Measurements from ENCODE around the gene NFASC.

Gene NFASC

GRCh38 chr1:204887846-204888245 lies 17.2 kb downstream of the NFASC start:
- DNase-seq (ENCODE audit: low read depth in 1 of 2, low spot score in 1 of 2) = no peak

GRCh38 chr1:204888294-204888693 lies 17.6 kb downstream of the NFASC start:
- DNase-seq (ENCODE audit: low read depth in 1 of 2, low spot score in 1 of 2) = no peak

- no peak for DNase-seq (ENCODE audit: low read depth in 1 of 2, low spot score in 1 of 2)
Measured at GRCh38 chr1:204889681-204890383, 19.2 kb downstream of the NFASC start.

- DNase-seq (ENCODE audit: low read depth in 1 of 2, low spot score in 1 of 2) = no peak
Measured at GRCh38 chr1:204891860-204892259, 21.2 kb downstream of the NFASC start.

GRCh38 chr1:204894031-204894430 lies 23.4 kb downstream of the NFASC start:
- DNase-seq (ENCODE audit: low read depth in 1 of 2, low spot score in 1 of 2) = no peak

GRCh38 chr1:204894606-204895005 lies 23.9 kb downstream of the NFASC start:
- DNase-seq (ENCODE audit: low read depth in 1 of 2, low spot score in 1 of 2) = no peak

- no peak for DNase-seq (ENCODE audit: low read depth in 1 of 2, low spot score in 1 of 2)
Measured at GRCh38 chr1:204896023-204896422, 25.4 kb downstream of the NFASC start.

GRCh38 chr1:204896787-204897469 lies 26.3 kb downstream of the NFASC start:
- DNase-seq (ENCODE audit: low read depth in 1 of 2, low spot score in 1 of 2) = no peak

- no peak for DNase-seq (ENCODE audit: low read depth in 1 of 2, low spot score in 1 of 2)
Measured at GRCh38 chr1:204900721-204901120, 30.1 kb downstream of the NFASC start.

- DNase-seq (ENCODE audit: low read depth in 1 of 2, low spot score in 1 of 2) = no peak
Measured at GRCh38 chr1:204902671-204903070, 32.0 kb downstream of the NFASC start.

GRCh38 chr1:204904228-204904810 lies 33.7 kb downstream of the NFASC start:
- DNase-seq (ENCODE audit: low read depth in 1 of 2, low spot score in 1 of 2) = no peak

GRCh38 chr1:204909109-204909508 lies 38.4 kb downstream of the NFASC start:
- no peak for DNase-seq (ENCODE audit: low read depth in 1 of 2, low spot score in 1 of 2)

GRCh38 chr1:204915861-204916495 lies 45.3 kb downstream of the NFASC start:
- no peak for DNase-seq (ENCODE audit: low read depth in 1 of 2, low spot score in 1 of 2)

GRCh38 chr1:204917802-204918201 lies 47.1 kb downstream of the NFASC start:
- no peak for DNase-seq (ENCODE audit: low read depth in 1 of 2, low spot score in 1 of 2)

- DNase-seq (ENCODE audit: low read depth in 1 of 2, low spot score in 1 of 2) = no peak
Measured at GRCh38 chr1:204920511-204920910, 49.8 kb downstream of the NFASC start.

GRCh38 chr1:204920967-204921366 lies 50.3 kb downstream of the NFASC start:
- DNase-seq (ENCODE audit: low read depth in 1 of 2, low spot score in 1 of 2) = no peak

- DNase-seq (ENCODE audit: low read depth in 1 of 2, low spot score in 1 of 2) = no peak
Measured at GRCh38 chr1:204921855-204922516, 51.3 kb downstream of the NFASC start.

GRCh38 chr1:204923201-204923600 lies 52.5 kb downstream of the NFASC start:
- no peak for DNase-seq (ENCODE audit: low read depth in 1 of 2, low spot score in 1 of 2)

GRCh38 chr1:204923626-204924012 lies 53.0 kb downstream of the NFASC start:
- no peak for DNase-seq (ENCODE audit: low read depth in 1 of 2, low spot score in 1 of 2)

GRCh38 chr1:204924013-204924759 lies 53.5 kb downstream of the NFASC start:
- no peak for DNase-seq (ENCODE audit: low read depth in 1 of 2, low spot score in 1 of 2)

- DNase-seq (ENCODE audit: low read depth in 1 of 2, low spot score in 1 of 2) = no peak
Measured at GRCh38 chr1:204925701-204926100, 55.0 kb downstream of the NFASC start.

Data from activated T-helper 1 cell treated with anti-CD3 and anti-CD28 coated beads, Interleukin-2, amount 50 U/mL, for 16 hours (primary cell).